H1 (cell line): ENCODE data around the gene FOXP4. TPM values are rescaled to one million over a fixed set of nuclear protein-coding genes. Genes with fewer than 3 reads are reported as not detected.

Experiments used
- CTCF ChIA-PET: fragments of 300-600 bp; sonication (Branson Sonifier 250); formaldehyde crosslinking; loops from one replicate; lab custom pipeline; 2021; ENCODE audit not compliant: partially characterized antibody; lab: Charles Lee
- POLR2A ChIA-PET: fragments of 300-600 bp; sonication (Branson Sonifier 250); formaldehyde crosslinking; loops from one replicate; lab custom pipeline; 2021; ENCODE audit warnings: inconsistent platforms; ENCODE audit not compliant: partially characterized antibody; lab: Charles Lee
- DNase-seq, 2 experiments: peaks; one replicate each; pipeline versions ENCODE4 v3.0.0 to v3.0.0-alpha.2; 2010 to 2022; ENCODE audit warnings: low spot score in 2 of 2, low read depth in 1 of 2, mixed read lengths in 1 of 2
- FAIRE-seq: peaks from 2 replicates; lab custom pipeline; 2011; peaks lifted over from hg19 to GRCh38; lab: Jason Lieb, UNC
- H2AFZ ChIP-seq: 2 replicates; pipeline ENCODE4 v1.8.1; 2012; ENCODE audit warnings: low read length, inconsistent platforms
- H2AK5ac ChIP-seq: 2 replicates; pipeline ENCODE4 v1.6.1; 2013; ENCODE audit warnings: low read depth, low read length
- H2BK120ac ChIP-seq: replicated peaks from 2 replicates; pipeline ENCODE3; 2013; ENCODE audit warnings: low read depth, low read length, inconsistent platforms
- H2BK12ac ChIP-seq: 2 replicates; pipeline ENCODE4 v1.6.1; 2013; ENCODE audit warnings: low read depth, low read length
- H2BK15ac ChIP-seq: 2 replicates; pipeline ENCODE4 v1.6.1; 2013; ENCODE audit warnings: low read length
- H2BK20ac ChIP-seq: 2 replicates; pipeline ENCODE4 v1.6.1; 2013; ENCODE audit warnings: low read length
- H2BK5ac ChIP-seq: 2 replicates; pipeline ENCODE4 v1.6.1; 2013; ENCODE audit warnings: low read depth, low read length
- H3K14ac ChIP-seq: 2 replicates; pipeline ENCODE4 v1.6.1; 2013; ENCODE audit warnings: inconsistent platforms; ENCODE audit not compliant: insufficient read length
- H3K18ac ChIP-seq: 2 replicates; pipeline ENCODE4 v1.6.1; 2013; ENCODE audit warnings: low read length; ENCODE audit errors: extremely low read depth
- H3K23ac ChIP-seq: 2 replicates; pipeline ENCODE4 v1.6.1; 2013; ENCODE audit warnings: inconsistent platforms; ENCODE audit not compliant: insufficient read length
- H3K23me2 ChIP-seq: 2 replicates; pipeline ENCODE4 v1.6.1; 2013; ENCODE audit warnings: low read depth, low read length
- H3K27ac ChIP-seq: 2 replicates; pipeline ENCODE4 v1.6.1; 2011; ENCODE audit warnings: low read depth, low read length, inconsistent platforms
- H3K27me3 ChIP-seq, 4 experiments: replicated peaks in 1 of 4; 1 replicate in 1 of 4; 2 replicates in 3 of 4; pipeline versions ENCODE4 v1.6.1 to v1.8.1; 2011 to 2013; ENCODE audit warnings: low read length in 3 of 4, mild to moderate bottlenecking in 3 of 4, inconsistent platforms in 2 of 4, mixed read lengths in 2 of 4, moderate library complexity in 1 of 4; ENCODE audit not compliant: control insufficient read depth in 3 of 4, insufficient read depth in 3 of 4; ENCODE audit errors: extremely low read depth in 1 of 4
- H3K36me3 ChIP-seq, 4 experiments: 2 replicates each; pipeline versions ENCODE4 v1.6.1 to v1.8.1; 2011 to 2013; ENCODE audit warnings: mild to moderate bottlenecking in 4 of 4, low read length in 3 of 4, moderate library complexity in 2 of 4, control low read depth in 1 of 4, inconsistent platforms in 1 of 4; ENCODE audit not compliant: insufficient read depth in 4 of 4, control insufficient read depth in 2 of 4
- H3K4ac ChIP-seq: replicated peaks from 2 replicates; pipeline ENCODE3; 2013; ENCODE audit warnings: low read length, low read depth, mixed read lengths, inconsistent platforms; ENCODE audit not compliant: insufficient read length
- H3K4me1 ChIP-seq, 4 experiments: replicated peaks in 1 of 4; 1 replicate in 1 of 4; 2 replicates in 3 of 4; pipeline versions ENCODE4 v1.6.1 to v1.8.1; 2011 to 2013; ENCODE audit warnings: low read length in 3 of 4, inconsistent platforms in 2 of 4, mixed read lengths in 1 of 4; ENCODE audit not compliant: insufficient read depth in 4 of 4, control insufficient read depth in 3 of 4
- H3K4me2 ChIP-seq, 2 experiments: 2 replicates each; pipeline versions ENCODE4 v1.6.1 to v1.8.1; 2011 to 2013; ENCODE audit warnings: low read depth in 2 of 2, low read length in 2 of 2, control low read depth in 1 of 2, inconsistent platforms in 1 of 2, mild to moderate bottlenecking in 1 of 2; ENCODE audit not compliant: insufficient read depth in 1 of 2
- H3K4me3 ChIP-seq, 4 experiments: fragments of 200-600, 300-600 bp in 1 of 4; sonication (generic), shearing (Covaris generic), sonication (Bioruptor Twin) in 1 of 4; 2 replicates each; pipeline versions ENCODE4 v1.5.1 to v1.8.1; 2011 to 2016; ENCODE audit warnings: low read length in 4 of 4, low read depth in 3 of 4, control low read depth in 2 of 4, inconsistent platforms in 2 of 4, mild to moderate bottlenecking in 2 of 4, mixed read lengths in 1 of 4, moderate library complexity in 1 of 4; ENCODE audit not compliant: insufficient read depth in 2 of 4; ENCODE audit errors: extremely low read depth in 1 of 4
- H3K56ac ChIP-seq: replicated peaks from 2 replicates; pipeline ENCODE3; 2013; ENCODE audit warnings: low read depth, mild to moderate bottlenecking, mixed read lengths, low read length, inconsistent platforms; ENCODE audit not compliant: insufficient read length
- H3K79me1 ChIP-seq: 2 replicates; pipeline ENCODE4 v1.6.1; 2013; ENCODE audit warnings: low read depth, low read length, control low read depth
- H3K79me2 ChIP-seq, 2 experiments: 2 replicates each; pipeline versions ENCODE4 v1.6.1 to v1.8.1; 2012 to 2013; ENCODE audit warnings: low read length in 2 of 2, mild to moderate bottlenecking in 2 of 2, inconsistent platforms in 1 of 2; ENCODE audit not compliant: insufficient read depth in 2 of 2, control insufficient read depth in 1 of 2
- H3K9ac ChIP-seq, 4 experiments: replicated peaks in 1 of 4; 1 replicate in 1 of 4; 2 replicates in 3 of 4; pipeline versions ENCODE4 v1.6.1 to v1.8.1; 2011 to 2013; ENCODE audit warnings: low read depth in 3 of 4, low read length in 3 of 4, control low read depth in 2 of 4, mild to moderate bottlenecking in 2 of 4, moderate library complexity in 2 of 4, inconsistent platforms in 1 of 4; ENCODE audit errors: extremely low read depth in 1 of 4
- H3K9me3 ChIP-seq, 2 experiments: 2 replicates each; pipeline versions ENCODE4 v1.6.1 to v1.8.1; 2012 to 2013; ENCODE audit warnings: mild to moderate bottlenecking in 2 of 2, moderate library complexity in 2 of 2, control low read depth in 1 of 2, inconsistent platforms in 1 of 2, low read depth in 1 of 2, low read length in 1 of 2, mixed read lengths in 1 of 2; ENCODE audit not compliant: insufficient read depth in 2 of 2
- H4K20me1 ChIP-seq, 2 experiments: replicated peaks in 1 of 2; 2 replicates each; pipeline versions ENCODE3 to v1.8.1; 2011 to 2013; ENCODE audit warnings: inconsistent platforms in 2 of 2, low read length in 2 of 2, mild to moderate bottlenecking in 1 of 2; ENCODE audit not compliant: insufficient read depth in 2 of 2, control insufficient read depth in 1 of 2
- H4K5ac ChIP-seq: 2 replicates; pipeline ENCODE4 v1.6.1; 2013; ENCODE audit warnings: low read length, low read depth, mixed read lengths, inconsistent platforms; ENCODE audit not compliant: insufficient read length
- H4K8ac ChIP-seq: 2 replicates; pipeline ENCODE4 v1.8.0; 2013; ENCODE audit warnings: mild to moderate bottlenecking, moderate library complexity, low read length, inconsistent platforms; ENCODE audit not compliant: insufficient read depth; ENCODE audit errors: extremely low read depth
- H4K91ac ChIP-seq: replicated peaks from 2 replicates; pipeline ENCODE3; 2013; ENCODE audit warnings: low read length, mixed read lengths, inconsistent platforms; ENCODE audit not compliant: insufficient read length
- CBX5 ChIP-seq: fragments of 300-800, 300-1000 bp; sonication (generic); IDR thresholded peaks from 2 replicates; pipeline ENCODE4 v1.7.1; 2016; ENCODE audit warnings: antibody characterized with exemption, low read length, low read depth
- KDM5A ChIP-seq: fragments of 200-600 bp; IDR thresholded peaks from 2 replicates; pipeline ENCODE4 v1.7.1; 2012; ENCODE audit warnings: mild to moderate bottlenecking, low read length, inconsistent platforms, mixed read lengths
- RXRA ChIP-seq: IDR thresholded peaks from 2 replicates; pipeline ENCODE4 v1.6.1; 2011; ENCODE audit warnings: low read depth, mild to moderate bottlenecking, low read length, moderate library complexity; ENCODE audit not compliant: insufficient read depth
- SAP30 ChIP-seq: fragments of 300-600 bp; sonication (generic); IDR thresholded peaks from 2 replicates; pipeline ENCODE4 v1.7.1; 2012; ENCODE audit warnings: low read length, moderate library complexity, mild to moderate bottlenecking, inconsistent platforms; ENCODE audit not compliant: insufficient read depth, insufficient replicate concordance
- SIRT6 ChIP-seq: IDR thresholded peaks from one replicate; pipeline ENCODE4 v1.7.1; 2012; ENCODE audit warnings: low read length, inconsistent platforms
- SRF ChIP-seq: IDR thresholded peaks from 2 replicates; pipeline ENCODE4 v1.6.1; 2011; ENCODE audit warnings: mild to moderate bottlenecking, low read depth, low read length, moderate library complexity
- TEAD4 ChIP-seq: IDR thresholded peaks from 2 replicates; pipeline ENCODE4 v1.6.1; 2012; ENCODE audit warnings: low read depth, low read length, inconsistent platforms, mixed read lengths
- ZNF274 ChIP-seq: IDR thresholded peaks from 2 replicates; pipeline ENCODE4 v1.7.0; 2012; ENCODE audit warnings: low read length, borderline replicate concordance; ENCODE audit errors: extremely low read depth
- WGBS, 2 experiments: shearing (Covaris generic) in 1 of 2; methylation state at CpG; one replicate each; pipeline versions ENCODE4 v1.1.6 to v1.1.7; 2013 to 2015; ENCODE audit warnings: low lambda C conversion rate in 2 of 2, mixed read lengths in 2 of 2, inconsistent platforms in 1 of 2, low coverage in 1 of 2, missing lambda C conversion rate in 1 of 2; ENCODE audit not compliant: insufficient replicate concordance in 2 of 2, insufficient coverage in 1 of 2, insufficient read length in 1 of 2; ENCODE audit errors: extremely low coverage in 1 of 2, missing lambda C conversion rate in 1 of 2; 5-methylcytosine and 5-hydroxymethylcytosine counted together
- polyA plus RNA-seq, 7 experiments: library from polyadenylated mRNA; depleted of rRNA in 3 of 7; stranded (reverse) in 5 of 7; unstranded in 2 of 7; fragments of >200 nt in 5 of 7; fragments of 200-250 nt in 2 of 7; gene quantifications; 1 replicate in 5 of 7; 2 replicates in 1 of 7; 4 replicates in 1 of 7; pipeline versions ENCODE4 v1.2.1 to v1.2.3, GENCODE V29; 2011 to 2013; ENCODE audit warnings: missing spikeins in 2 of 7, mixed read lengths in 2 of 7
- total RNA-seq: library from RNA; stranded (reverse); fragmentation: NEBNext Ultra II Directional; extraction: Animal tissue kit (Norgen Biotek cat#: 25700); gene quantifications from 2 replicates; pipeline ENCODE4 v1.2.1, GENCODE V29; 2021
- TF ChIP-seq, protein P1 (sequence below), 3 experiments: IDR thresholded peaks; 1 replicate in 2 of 3; 2 replicates in 1 of 3; pipeline versions ENCODE4 v1.5.1 to v1.6.1; 2011; ENCODE audit warnings: low read length in 3 of 3, mild to moderate bottlenecking in 3 of 3, inconsistent platforms in 2 of 3, low read depth in 1 of 3, moderate library complexity in 1 of 3; ENCODE audit not compliant: insufficient read depth in 1 of 3; ENCODE audit errors: control extremely low read depth in 1 of 3

FOXP4 gene
- total and polyA plus RNA-seq, 2 of the 8 experiments (the other 6 are each of a cell fraction or from before 2014, with no cell fraction given): 4.8 to 13.3 TPM

DNA sequence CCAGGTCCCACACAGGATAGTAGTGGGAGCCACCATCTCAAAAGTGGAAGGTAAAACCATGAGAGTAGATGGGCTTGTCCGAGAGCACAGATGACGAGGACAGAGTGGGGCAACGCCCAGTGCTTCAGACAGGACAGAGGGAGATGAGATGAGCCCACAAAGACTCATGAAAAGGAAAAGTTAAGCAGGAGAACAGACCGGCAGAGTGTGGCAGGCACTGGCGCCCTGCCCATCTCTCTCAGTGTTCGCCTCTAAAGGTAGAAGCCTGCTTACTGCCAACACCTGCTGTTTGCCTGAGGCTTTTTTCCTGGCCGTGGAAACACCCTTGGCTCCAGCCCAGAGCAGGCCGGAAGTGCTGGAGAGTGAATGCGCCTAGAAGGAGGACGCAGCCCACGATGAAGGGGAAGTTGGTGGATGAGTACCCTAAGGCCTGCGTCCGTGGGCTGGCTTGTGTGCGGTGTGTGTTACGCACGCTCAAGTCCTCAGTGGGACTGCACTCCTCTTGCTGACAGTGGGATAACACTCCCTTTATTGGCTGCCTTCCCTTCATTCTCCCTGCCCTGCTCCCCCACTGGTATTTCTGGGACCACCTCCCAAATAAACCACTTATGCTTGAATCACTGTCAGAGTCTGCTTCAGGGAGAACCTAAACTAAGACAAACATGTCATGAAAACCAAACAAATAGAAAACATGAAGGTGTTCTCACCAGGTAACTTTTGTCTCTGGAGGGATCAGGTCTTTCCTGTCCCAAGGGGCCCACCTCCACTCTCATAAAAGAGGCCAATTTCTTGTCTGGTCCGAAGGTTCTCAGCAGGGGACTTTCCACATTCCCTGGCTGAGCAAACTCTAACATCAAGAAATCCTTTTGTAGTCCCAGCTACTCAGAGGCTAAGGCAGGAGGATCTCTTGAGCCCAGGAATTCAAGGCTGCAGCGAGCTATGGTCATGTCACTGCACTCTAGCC lies 9.1 kb upstream of the FOXP4 start:
- Histone ChIP-seq H2BK20ac (no peak overlapping the region), H2BK12ac (peak overlapping the region; percentile 88; the same call in 1 of the 2 replicates), H4K8ac (no peak overlapping the region), H3K27me3 (peaks cover 0 to 10% (median under 1%) of the 10 kb centered on the region in 4 experiments; a peak in 4 of 7 replicates), H3K4me1 (peaks cover 0 to under 1% (median 0%) of the 10 kb centered on the region in 4 experiments; a peak in 2 of 7 replicates), H3K18ac (no peak overlapping the region), H2BK15ac (peak overlapping the region; percentile 75; the same call in 1 of the 2 replicates), H3K27ac (no peak overlapping the region), H3K14ac (no peak overlapping the region), H4K5ac (no peak overlapping the region), H3K56ac (no peak overlapping the region), H2BK5ac (no peak overlapping the region), H2BK120ac (no peak overlapping the region), H3K36me3 (no peaks in the 10 kb centered on the region), H2AK5ac (no peak overlapping the region), H4K91ac (no peak overlapping the region), H3K79me2 (no peaks in the 10 kb centered on the region), H3K9ac (no peak overlapping the region), H3K4ac (no peak overlapping the region), H2AFZ (no peak overlapping the region), H3K9me3 (no peaks in the 10 kb centered on the region), H4K20me1 (peaks cover 0 to 2% of the 10 kb centered on the region in 2 experiments), H3K79me1 (no peaks in the 10 kb centered on the region), H3K4me3 (no peak overlapping the region), H3K23me2 (peaks cover 1% of the 10 kb centered on the region; the same call in 1 of the 2 replicates), H3K4me2 (no peak overlapping the region), H3K23ac (no peak overlapping the region)
- DNase-seq: no peak
- CTCF ChIA-PET: interaction anchor here (0.8 to 2.7 kb wide), 4 partner anchors 9 to 93 kb away, joined by 3 to 13 read pairs (median 6); no protein-coding TSS in a partner anchor
- POLR2A ChIA-PET: no interaction called here
- WGBS, 2 experiments: 82% methylated on average over 18 of the region's 18 CpGs; no CpG with 5 or more reads in 1 of the 2 experiments
- FAIRE-seq: no peak
- no peak for TF ChIP-seq SRF
- TF ChIP-seq CBX5: no peak
- TF ChIP-seq SAP30: no peak
- TF ChIP-seq SIRT6: no peak
- TF ChIP-seq RXRA: no peak
- no peak for TF ChIP-seq TEAD4
- no peak for TF ChIP-seq ZNF274
- TF ChIP-seq KDM5A: no peak
- TF ChIP-seq, protein P1, sequence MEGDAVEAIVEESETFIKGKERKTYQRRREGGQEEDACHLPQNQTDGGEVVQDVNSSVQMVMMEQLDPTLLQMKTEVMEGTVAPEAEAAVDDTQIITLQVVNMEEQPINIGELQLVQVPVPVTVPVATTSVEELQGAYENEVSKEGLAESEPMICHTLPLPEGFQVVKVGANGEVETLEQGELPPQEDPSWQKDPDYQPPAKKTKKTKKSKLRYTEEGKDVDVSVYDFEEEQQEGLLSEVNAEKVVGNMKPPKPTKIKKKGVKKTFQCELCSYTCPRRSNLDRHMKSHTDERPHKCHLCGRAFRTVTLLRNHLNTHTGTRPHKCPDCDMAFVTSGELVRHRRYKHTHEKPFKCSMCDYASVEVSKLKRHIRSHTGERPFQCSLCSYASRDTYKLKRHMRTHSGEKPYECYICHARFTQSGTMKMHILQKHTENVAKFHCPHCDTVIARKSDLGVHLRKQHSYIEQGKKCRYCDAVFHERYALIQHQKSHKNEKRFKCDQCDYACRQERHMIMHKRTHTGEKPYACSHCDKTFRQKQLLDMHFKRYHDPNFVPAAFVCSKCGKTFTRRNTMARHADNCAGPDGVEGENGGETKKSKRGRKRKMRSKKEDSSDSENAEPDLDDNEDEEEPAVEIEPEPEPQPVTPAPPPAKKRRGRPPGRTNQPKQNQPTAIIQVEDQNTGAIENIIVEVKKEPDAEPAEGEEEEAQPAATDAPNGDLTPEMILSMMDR (IDR thresholded peaks at IDR 0.05; ENCODE audit: control extremely low read depth in 1 of 3, insufficient read depth in 1 of 3, low read depth in 1 of 3, low read length in 3 of 3): no peak
